HepG2 (cell line): ENCODE measurements around the gene HES7. TPM values are rescaled to one million over a fixed set of nuclear protein-coding genes. Genes with fewer than 3 reads are reported as not detected.

Experiments used
- ATRX ChIP-seq: sonication (generic); formaldehyde crosslinking; IDR thresholded peaks from 2 replicates; pipeline ENCODE4 v1.4.0; 2020; ENCODE audit warnings: missing genetic modification reagents, borderline replicate concordance
- HMGXB4 ChIP-seq, 2 experiments: sonication (generic) in 1 of 2; formaldehyde crosslinking in 1 of 2; IDR thresholded peaks; 2 replicates each; pipeline versions ENCODE4 v1.4.0 to v1.6.1; 2018 to 2020; ENCODE audit warnings: missing genetic modification reagents in 2 of 2, borderline replicate concordance in 1 of 2, low read depth in 1 of 2, mild to moderate bottlenecking in 1 of 2, missing biosample characterization in 1 of 2
- IRF1 ChIP-seq: sonication (generic); formaldehyde crosslinking; IDR thresholded peaks from 2 replicates; pipeline ENCODE4 v1.4.0; 2020; ENCODE audit warnings: low read depth, mild to moderate bottlenecking, missing genetic modification reagents
- KLF13 ChIP-seq: sonication (generic); formaldehyde crosslinking; IDR thresholded peaks from 2 replicates; pipeline ENCODE4 v1.4.0; 2020; ENCODE audit warnings: mild to moderate bottlenecking, missing genetic modification reagents
- KLF15 ChIP-seq: sonication (generic); formaldehyde crosslinking; IDR thresholded peaks from 2 replicates; pipeline ENCODE4 v1.8.1; 2023; ENCODE audit warnings: borderline replicate concordance, mild to moderate bottlenecking, inconsistent platforms, missing genetic modification reagents, mixed read lengths
- KLF9 ChIP-seq: IDR thresholded peaks from 2 replicates; pipeline ENCODE4 v1.6.1; 2016; ENCODE audit warnings: low read depth
- MTERF4 ChIP-seq: sonication (generic); formaldehyde crosslinking; IDR thresholded peaks from 2 replicates; pipeline ENCODE4 v1.8.0; 2023; ENCODE audit warnings: mild to moderate bottlenecking, missing genetic modification reagents
- SMYD3 ChIP-seq: sonication (generic); formaldehyde crosslinking; IDR thresholded peaks from 2 replicates; pipeline ENCODE4 v1.8.1; 2023; ENCODE audit warnings: mild to moderate bottlenecking, missing genetic modification reagents
- WIZ ChIP-seq: sonication (generic); formaldehyde crosslinking; IDR thresholded peaks from 2 replicates; pipeline ENCODE4 v1.5.1; 2020; ENCODE audit warnings: mild to moderate bottlenecking, missing genetic modification reagents
- ZNF18 ChIP-seq: sonication (generic); formaldehyde crosslinking; IDR thresholded peaks from 2 replicates; pipeline ENCODE4 v1.8.0; 2022; ENCODE audit warnings: mild to moderate bottlenecking, missing genetic modification reagents; ENCODE audit not compliant: insufficient replicate concordance
- ZNF232 ChIP-seq: sonication (generic); formaldehyde crosslinking; IDR thresholded peaks from 2 replicates; pipeline ENCODE4 v1.4.0; 2020; ENCODE audit warnings: missing genetic modification reagents, borderline replicate concordance
- ZNF274 ChIP-seq: sonication (generic); formaldehyde crosslinking; IDR thresholded peaks from 2 replicates; pipeline ENCODE4 v1.5.1; 2020; ENCODE audit warnings: mild to moderate bottlenecking, missing genetic modification reagents
- ZNF33B ChIP-seq: sonication (generic); formaldehyde crosslinking; IDR thresholded peaks from 2 replicates; pipeline ENCODE4 v1.5.1; 2020; ENCODE audit warnings: mild to moderate bottlenecking, missing genetic modification reagents
- ZNF737 ChIP-seq: sonication (generic); formaldehyde crosslinking; IDR thresholded peaks from 2 replicates; pipeline ENCODE4 v1.5.0; 2020; ENCODE audit warnings: missing genetic modification reagents, mild to moderate bottlenecking, borderline replicate concordance
- polyA plus RNA-seq, 8 experiments: library from polyadenylated mRNA; depleted of rRNA in 3 of 8; stranded (reverse) in 7 of 8; unstranded in 1 of 8; fragments of >200 nt; fragmentation: Illumina TruSeq in 4 of 8; extraction: Trizol in 4 of 8; gene quantifications; 2 replicates each; pipeline versions ENCODE4 v1.2.1 to v1.2.3, GENCODE V29; 2011 to 2016; ENCODE audit warnings: low read depth in 4 of 8, missing spikeins in 1 of 8, mixed read lengths in 1 of 8; ENCODE audit not compliant: insufficient read depth in 1 of 8
- total RNA-seq, 5 experiments: library from RNA; depleted of rRNA; stranded (reverse); fragments of >200 nt; fragmentation: Illumina TruSeq; extraction: Trizol; gene quantifications; 2 replicates each; pipeline ENCODE4 v1.2.3, GENCODE V29; 2016; ENCODE audit warnings: low read depth in 1 of 5
- TF ChIP-seq, protein P1 (sequence below): IDR thresholded peaks from 2 replicates; pipeline ENCODE4 v1.6.1; 2012; ENCODE audit warnings: inconsistent platforms
- TF ChIP-seq, protein P2 (sequence below): sonication (generic); formaldehyde crosslinking; IDR thresholded peaks from 2 replicates; pipeline ENCODE4 v1.8.0; 2022; ENCODE audit warnings: mild to moderate bottlenecking, missing genetic modification reagents, borderline replicate concordance
- TF ChIP-seq, protein P3 (sequence below): sonication (generic); formaldehyde crosslinking; IDR thresholded peaks from 2 replicates; pipeline ENCODE4 v1.8.1; 2023; ENCODE audit warnings: mild to moderate bottlenecking, missing genetic modification reagents

HES7 gene
- total and polyA plus RNA-seq, 2 of the 13 experiments (the other 11 are each of a cell fraction or from before 2014, with no cell fraction given) = not detected

DNA sequence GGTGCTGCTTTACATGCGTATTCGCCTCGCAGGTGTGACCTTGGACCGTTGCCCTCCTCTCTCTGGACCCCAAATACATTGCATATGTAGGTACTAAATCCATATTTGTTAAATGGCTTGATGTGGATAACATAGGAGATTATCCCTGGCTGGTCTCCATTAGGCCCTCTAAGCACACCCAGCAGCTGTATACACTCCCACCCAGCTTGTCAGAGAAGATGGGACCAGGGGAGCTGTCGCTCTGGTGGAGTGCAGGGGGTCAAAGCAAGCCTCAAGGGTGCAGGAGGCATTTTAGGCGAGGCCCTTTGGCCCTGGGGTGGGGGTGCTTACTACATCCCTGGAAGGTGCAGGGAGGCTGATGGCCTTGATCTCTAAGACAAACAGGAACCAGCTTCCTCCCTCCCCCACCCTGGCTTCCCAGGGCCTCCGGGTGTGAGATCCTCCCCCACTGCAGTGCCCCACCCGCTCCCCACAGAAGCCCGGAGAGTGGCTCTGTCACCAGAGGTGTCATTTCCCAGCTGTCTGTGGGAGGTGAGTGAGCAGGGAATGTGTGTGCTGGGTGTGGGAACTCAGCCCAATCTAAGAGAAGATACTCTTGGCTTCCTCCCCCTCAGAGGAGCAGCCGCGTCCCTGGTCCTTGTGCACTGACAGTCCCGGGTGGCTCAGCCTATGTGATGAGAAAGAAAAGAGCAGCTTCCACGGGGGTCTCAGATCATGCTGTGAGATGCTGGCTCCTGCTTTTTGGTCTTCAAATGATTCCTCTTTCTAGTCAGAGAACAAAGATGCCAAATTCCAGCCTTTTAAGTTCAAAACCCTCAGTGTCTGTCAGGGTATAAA lies 40.3 kb upstream of the HES7 start (continued):
- TF ChIP-seq KLF13 (CRISPR knock-in tag) = no peak
- TF ChIP-seq ZNF33B (CRISPR knock-in tag) = no peak
- TF ChIP-seq SMYD3 (CRISPR knock-in tag) = no peak
- TF ChIP-seq HMGXB4 (CRISPR knock-in tag; IDR thresholded peaks at IDR 0.05; ENCODE audit: borderline replicate concordance in 1 of 2, low read depth in 1 of 2) = peak; percentile 17 to 45; a peak in 1 of 4 replicates
- no peak for TF ChIP-seq ZNF274 (CRISPR knock-in tag)
- no peak for TF ChIP-seq WIZ (CRISPR knock-in tag)
- no peak for TF ChIP-seq KLF15
- TF ChIP-seq ZNF737 = no peak
- TF ChIP-seq IRF1 (CRISPR knock-in tag) = no peak
- TF ChIP-seq, protein P1, sequence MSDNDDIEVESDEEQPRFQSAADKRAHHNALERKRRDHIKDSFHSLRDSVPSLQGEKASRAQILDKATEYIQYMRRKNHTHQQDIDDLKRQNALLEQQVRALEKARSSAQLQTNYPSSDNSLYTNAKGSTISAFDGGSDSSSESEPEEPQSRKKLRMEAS = no peak; the same call in 1 of the 2 replicates
- no peak for TF ChIP-seq ZNF232 (CRISPR knock-in tag)
- TF ChIP-seq, protein P2, sequence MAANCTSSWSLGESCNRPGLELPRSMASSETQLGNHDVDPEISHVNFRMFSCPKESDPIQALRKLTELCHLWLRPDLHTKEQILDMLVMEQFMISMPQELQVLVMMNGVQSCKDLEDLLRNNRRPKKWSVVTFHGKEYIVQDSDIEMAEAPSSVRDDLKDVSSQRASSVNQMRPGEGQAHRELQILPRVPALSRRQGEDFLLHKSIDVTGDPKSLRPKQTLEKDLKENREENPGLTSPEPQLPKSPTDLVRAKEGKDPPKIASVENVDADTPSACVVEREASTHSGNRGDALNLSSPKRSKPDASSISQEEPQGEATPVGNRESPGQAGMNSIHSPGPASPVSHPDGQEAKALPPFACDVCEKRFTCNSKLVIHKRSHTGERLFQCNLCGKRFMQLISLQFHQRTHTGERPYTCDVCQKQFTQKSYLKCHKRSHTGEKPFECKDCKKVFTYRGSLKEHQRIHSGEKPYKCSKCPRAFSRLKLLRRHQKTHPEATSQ (CRISPR knock-in tag) = no peak
- TF ChIP-seq, protein P3, sequence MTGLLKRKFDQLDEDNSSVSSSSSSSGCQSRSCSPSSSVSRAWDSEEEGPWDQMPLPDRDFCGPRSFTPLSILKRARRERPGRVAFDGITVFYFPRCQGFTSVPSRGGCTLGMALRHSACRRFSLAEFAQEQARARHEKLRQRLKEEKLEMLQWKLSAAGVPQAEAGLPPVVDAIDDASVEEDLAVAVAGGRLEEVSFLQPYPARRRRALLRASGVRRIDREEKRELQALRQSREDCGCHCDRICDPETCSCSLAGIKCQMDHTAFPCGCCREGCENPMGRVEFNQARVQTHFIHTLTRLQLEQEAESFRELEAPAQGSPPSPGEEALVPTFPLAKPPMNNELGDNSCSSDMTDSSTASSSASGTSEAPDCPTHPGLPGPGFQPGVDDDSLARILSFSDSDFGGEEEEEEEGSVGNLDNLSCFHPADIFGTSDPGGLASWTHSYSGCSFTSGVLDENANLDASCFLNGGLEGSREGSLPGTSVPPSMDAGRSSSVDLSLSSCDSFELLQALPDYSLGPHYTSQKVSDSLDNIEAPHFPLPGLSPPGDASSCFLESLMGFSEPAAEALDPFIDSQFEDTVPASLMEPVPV (CRISPR knock-in tag) = 0 out of 2 replicates have a peak, but pooled peaks have one; percentile 24
- TF ChIP-seq ZNF18 (CRISPR knock-in tag) = no peak
- TF ChIP-seq MTERF4 = no peak
- no peak for TF ChIP-seq KLF9 (CRISPR knock-in tag)
- no peak for TF ChIP-seq ATRX
